ENCODE measurements around the gene SEZ6L.

- TF ChIP-seq, protein P1, sequence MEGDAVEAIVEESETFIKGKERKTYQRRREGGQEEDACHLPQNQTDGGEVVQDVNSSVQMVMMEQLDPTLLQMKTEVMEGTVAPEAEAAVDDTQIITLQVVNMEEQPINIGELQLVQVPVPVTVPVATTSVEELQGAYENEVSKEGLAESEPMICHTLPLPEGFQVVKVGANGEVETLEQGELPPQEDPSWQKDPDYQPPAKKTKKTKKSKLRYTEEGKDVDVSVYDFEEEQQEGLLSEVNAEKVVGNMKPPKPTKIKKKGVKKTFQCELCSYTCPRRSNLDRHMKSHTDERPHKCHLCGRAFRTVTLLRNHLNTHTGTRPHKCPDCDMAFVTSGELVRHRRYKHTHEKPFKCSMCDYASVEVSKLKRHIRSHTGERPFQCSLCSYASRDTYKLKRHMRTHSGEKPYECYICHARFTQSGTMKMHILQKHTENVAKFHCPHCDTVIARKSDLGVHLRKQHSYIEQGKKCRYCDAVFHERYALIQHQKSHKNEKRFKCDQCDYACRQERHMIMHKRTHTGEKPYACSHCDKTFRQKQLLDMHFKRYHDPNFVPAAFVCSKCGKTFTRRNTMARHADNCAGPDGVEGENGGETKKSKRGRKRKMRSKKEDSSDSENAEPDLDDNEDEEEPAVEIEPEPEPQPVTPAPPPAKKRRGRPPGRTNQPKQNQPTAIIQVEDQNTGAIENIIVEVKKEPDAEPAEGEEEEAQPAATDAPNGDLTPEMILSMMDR (IDR thresholded peaks at IDR 0.05), result no peak
- no peak for TF ChIP-seq POLR2A (IDR thresholded peaks at IDR 0.05)
Observed at GRCh38 chr22:26271427-26271826, 102.2 kb downstream of the SEZ6L start.

All from lower leg skin (tissue), 3 donors.